Endothelial cell (in vitro differentiated cells): ENCODE results near the gene HAGHL. TPM values are rescaled to one million over a fixed set of nuclear protein-coding genes. Genes with fewer than 3 reads are reported as not detected.
"Not testable (repeated sequence)": the region's sequence is repeated elsewhere in the genome, so short reads cannot be mapped to it uniquely, and the experiment has no call there.

Experiments used
- DNase-seq: peaks from one replicate; pipeline ENCODE4 v3.0.0; 2021; ENCODE audit warnings: low spot score
- H3K27ac Mint-ChIP-seq: one replicate; pipeline ENCODE4 v1.8.0; 2021; ENCODE audit warnings: mixed read lengths, inconsistent platforms; ENCODE audit not compliant: unreplicated experiment
- H3K27me3 Mint-ChIP-seq: one replicate; pipeline ENCODE4 v1.8.0; 2021; ENCODE audit warnings: mild to moderate bottlenecking, moderate library complexity, mixed read lengths, inconsistent platforms; ENCODE audit not compliant: unreplicated experiment
- H3K36me3 Mint-ChIP-seq: one replicate; pipeline ENCODE4 v1.8.0; 2021; ENCODE audit warnings: mild to moderate bottlenecking, low read depth, mixed read lengths, inconsistent platforms; ENCODE audit not compliant: unreplicated experiment
- H3K4me1 Mint-ChIP-seq: one replicate; pipeline ENCODE4 v1.8.0; 2021; ENCODE audit warnings: mild to moderate bottlenecking, mixed read lengths, inconsistent platforms; ENCODE audit not compliant: unreplicated experiment
- H3K4me3 Mint-ChIP-seq: one replicate; pipeline ENCODE4 v1.8.0; 2021; ENCODE audit warnings: mild to moderate bottlenecking, mixed read lengths, inconsistent platforms; ENCODE audit not compliant: unreplicated experiment
- H3K9me3 Mint-ChIP-seq: one replicate; pipeline ENCODE4 v1.8.0; 2021; ENCODE audit warnings: mixed read lengths, inconsistent platforms; ENCODE audit not compliant: unreplicated experiment
- CTCF ChIP-seq: fragments of 200-600 bp; sonication (generic); IDR thresholded peaks from one replicate; pipeline ENCODE4 v1.5.0; 2021; ENCODE audit warnings: antibody characterized with exemption; ENCODE audit not compliant: unreplicated experiment
- total RNA-seq: library from RNA; stranded (reverse); fragmentation: NEBNext Ultra II Directional; extraction: Animal tissue kit (Norgen Biotek cat#: 25700); gene quantifications from one replicate; pipeline ENCODE4 v1.2.1, GENCODE V29; 2021; ENCODE audit not compliant: unreplicated experiment

The HAGHL gene
- total RNA-seq, 1 donor from 2014 or later: 1.5 TPM

- H3K9me3 Mint-ChIP-seq, H3K4me3 Mint-ChIP-seq, H3K36me3 Mint-ChIP-seq, H3K27ac Mint-ChIP-seq, H3K4me1 Mint-ChIP-seq: not testable (repeated sequence)
- peak; percentile 68 for TF ChIP-seq CTCF
- H3K27me3 Mint-ChIP-seq: peaks cover 20% of the 10 kb centered on the region
- DNase-seq: peak; percentile 63
Observed at GRCh38 chr16:712740-713250, 14.1 kb upstream of the HAGHL start.

GRCh38 chr16:714079-714478, 12.8 kb upstream of the HAGHL start:
- no peaks in the 10 kb centered on the region for H3K9me3 Mint-ChIP-seq
- no peak for TF ChIP-seq CTCF
- H3K27me3 Mint-ChIP-seq: peaks cover 15% of the 10 kb centered on the region
- H3K36me3 Mint-ChIP-seq: no peaks in the 10 kb centered on the region
- H3K4me1 Mint-ChIP-seq: no peaks in the 10 kb centered on the region
- H3K4me3 Mint-ChIP-seq: no peak overlapping the region
- no peak overlapping the region for H3K27ac Mint-ChIP-seq
- DNase-seq: no peak

GRCh38 chr16:714558-715476, 12.1 kb upstream of the HAGHL start, which contains the start of gene METRN:
TSS of gene METRN (plus strand) at chr16:715118. CDS start at chr16:715290, 172 bp downstream.
- Mint-ChIP-seq H3K27me3 (peaks cover 19% of the 10 kb centered on the region), H3K27ac (no peak within 1 kb of the TSS), H3K4me3 (no peak within 1 kb of the TSS), H3K36me3 (no peaks in the 10 kb centered on the region), H3K9me3 (no peaks in the 10 kb centered on the region), H3K4me1 (no peaks in the 10 kb centered on the region)
- peak; percentile 92 for DNase-seq
- no peak for TF ChIP-seq CTCF

- Mint-ChIP-seq H3K4me1 (no peaks in the 10 kb centered on the region), H3K4me3 (no peak overlapping the region), H3K36me3 (no peaks in the 10 kb centered on the region), H3K9me3 (no peaks in the 10 kb centered on the region), H3K27ac (no peak overlapping the region), H3K27me3 (peaks cover 22% of the 10 kb centered on the region)
- no peak for TF ChIP-seq CTCF
- DNase-seq: no peak
Observed at GRCh38 chr16:715477-716199, 11.3 kb upstream of the HAGHL start.
